SK-N-MC (cell line): ENCODE measurements around the gene FHOD3.

Experiments used
- DNase-seq: peaks from one replicate; pipeline ENCODE4 v3.0.0-alpha.2; 2011; ENCODE audit warnings: low read depth, low spot score
- H3K27ac ChIP-seq: fragments of 200-600 bp; sonication (generic); 2 replicates; pipeline ENCODE4 v1.5.1; 2016; ENCODE audit warnings: mixed run types
- H3K36me3 ChIP-seq: fragments of 200-600 bp; sonication (generic); 2 replicates; pipeline ENCODE4 v1.6.1; 2017; ENCODE audit warnings: antibody characterized with exemption, low read length, mixed read lengths; ENCODE audit not compliant: insufficient read depth
- H3K4me3 ChIP-seq: fragments of 200-600 bp; sonication (generic); 2 replicates; pipeline ENCODE4 v1.5.1; 2016
- H3K9ac ChIP-seq: fragments of 200-600 bp; sonication (generic); 2 replicates; pipeline ENCODE4 v1.8.0; 2017; ENCODE audit warnings: mixed run types, mixed read lengths; ENCODE audit not compliant: insufficient read length
- H3K9me3 ChIP-seq: fragments of 200-600 bp; sonication (generic); 2 replicates; pipeline ENCODE4 v1.6.1; 2017; ENCODE audit warnings: low read depth, mild to moderate bottlenecking, antibody characterized with exemption, low read length, moderate library complexity, mixed read lengths
- EZH2 ChIP-seq: fragments of 200-600 bp; sonication (generic); IDR thresholded peaks from one replicate; pipeline ENCODE4 v1.6.1; 2017; ENCODE audit warnings: antibody characterized with exemption
- FOXP2 ChIP-seq: optimal IDR thresholded peaks from 2 replicates; pipeline ENCODE3; 2011; ENCODE audit warnings: mild to moderate bottlenecking, moderate library complexity; ENCODE audit not compliant: insufficient read depth; ENCODE audit errors: extremely low read length, control extremely low read depth
- POLR2AphosphoS5 ChIP-seq: IDR thresholded peaks from 2 replicates; pipeline ENCODE4 v1.6.1; 2012; ENCODE audit warnings: mild to moderate bottlenecking, low read depth, low read length, borderline replicate concordance

FHOD3 gene

GRCh38 chr18:36505665-36506064, 208.2 kb downstream of the FHOD3 start:
- no peak for DNase-seq
- no peak overlapping the region for H3K9ac ChIP-seq
- H3K27ac ChIP-seq = no peak overlapping the region
- no peak overlapping the region for H3K4me3 ChIP-seq
- TF ChIP-seq POLR2AphosphoS5 = no peak
- TF ChIP-seq FOXP2 = no peak
- no peaks in the 10 kb centered on the region for H3K9me3 ChIP-seq
- H3K36me3 ChIP-seq = no peaks in the 10 kb centered on the region

GRCh38 chr18:36509646-36510197, 212.2 kb downstream of the FHOD3 start:
- Histone ChIP-seq H3K4me3 (no peak overlapping the region), H3K27ac (no peak overlapping the region), H3K9ac (no peak overlapping the region), H3K36me3 (no peaks in the 10 kb centered on the region), H3K9me3 (no peaks in the 10 kb centered on the region)
- no peak for DNase-seq
- TF ChIP-seq EZH2 (no peak), POLR2AphosphoS5 (no peak), FOXP2 (no peak)

GRCh38 chr18:36511791-36512352, 214.4 kb downstream of the FHOD3 start:
- no peak overlapping the region for H3K27ac ChIP-seq
- no peak for DNase-seq
- H3K36me3 ChIP-seq = no peaks in the 10 kb centered on the region
- no peaks in the 10 kb centered on the region for H3K9me3 ChIP-seq
- H3K4me3 ChIP-seq = no peak overlapping the region
- TF ChIP-seq FOXP2 = no peak
- TF ChIP-seq POLR2AphosphoS5 = no peak
- TF ChIP-seq EZH2 = no peak
- no peak overlapping the region for H3K9ac ChIP-seq

GRCh38 chr18:36513556-36513955, 216.0 kb downstream of the FHOD3 start:
- no peak overlapping the region for H3K4me3 ChIP-seq
- H3K36me3 ChIP-seq = no peaks in the 10 kb centered on the region
- no peak for DNase-seq
- H3K9ac ChIP-seq = no peak overlapping the region
- H3K9me3 ChIP-seq = no peaks in the 10 kb centered on the region
- no peak for TF ChIP-seq EZH2
- no peak for TF ChIP-seq FOXP2
- no peak for TF ChIP-seq POLR2AphosphoS5
- no peak overlapping the region for H3K27ac ChIP-seq

GRCh38 chr18:36514778-36515177, 217.3 kb downstream of the FHOD3 start:
- H3K9me3 ChIP-seq = no peaks in the 10 kb centered on the region
- H3K4me3 ChIP-seq = no peak overlapping the region
- TF ChIP-seq POLR2AphosphoS5 = no peak
- no peak for TF ChIP-seq FOXP2
- TF ChIP-seq EZH2 = no peak
- no peaks in the 10 kb centered on the region for H3K36me3 ChIP-seq
- H3K27ac ChIP-seq = no peak overlapping the region
- DNase-seq = no peak
- no peak overlapping the region for H3K9ac ChIP-seq

- no peaks in the 10 kb centered on the region for H3K9me3 ChIP-seq
- TF ChIP-seq FOXP2 (no peak), EZH2 (no peak), POLR2AphosphoS5 (no peak)
- no peak for DNase-seq
- H3K27ac ChIP-seq = no peak overlapping the region
- H3K4me3 ChIP-seq = no peak overlapping the region
- no peak overlapping the region for H3K9ac ChIP-seq
- H3K36me3 ChIP-seq = no peaks in the 10 kb centered on the region
Observed at GRCh38 chr18:36516258-36516657, 218.7 kb downstream of the FHOD3 start.

- no peak overlapping the region for H3K27ac ChIP-seq
- no peak for DNase-seq
- no peaks in the 10 kb centered on the region for H3K36me3 ChIP-seq
- H3K9ac ChIP-seq = no peak overlapping the region
- no peak overlapping the region for H3K4me3 ChIP-seq
- no peaks in the 10 kb centered on the region for H3K9me3 ChIP-seq
- TF ChIP-seq EZH2 (no peak), FOXP2 (no peak), POLR2AphosphoS5 (no peak)
Observed at GRCh38 chr18:36516726-36517125, 219.2 kb downstream of the FHOD3 start.

- no peak overlapping the region for H3K4me3 ChIP-seq
- H3K36me3 ChIP-seq = no peaks in the 10 kb centered on the region
- no peak for DNase-seq
Observed at GRCh38 chr18:36518839-36519238, 221.3 kb downstream of the FHOD3 start.

GRCh38 chr18:36519358-36519757, 221.8 kb downstream of the FHOD3 start:
- no peak overlapping the region for H3K27ac ChIP-seq
- H3K9me3 ChIP-seq = no peaks in the 10 kb centered on the region
- no peaks in the 10 kb centered on the region for H3K36me3 ChIP-seq
- DNase-seq = no peak
- TF ChIP-seq EZH2 (no peak), POLR2AphosphoS5 (no peak), FOXP2 (no peak)
- no peak overlapping the region for H3K9ac ChIP-seq
- H3K4me3 ChIP-seq = no peak overlapping the region

More at GRCh38 chr18:36518839-36519238, 221.3 kb downstream of the FHOD3 start:
- TF ChIP-seq EZH2 (no peak), FOXP2 (no peak), POLR2AphosphoS5 (no peak)
- Histone ChIP-seq H3K9ac (no peak overlapping the region), H3K9me3 (no peaks in the 10 kb centered on the region), H3K27ac (no peak overlapping the region)
